HepG2 (cell line): Measurements from ENCODE around the gene FBXL4. TPM values are rescaled to one million over a fixed set of nuclear protein-coding genes. Genes with fewer than 3 reads are reported as not detected.

Experiments used
- ATAC-seq: fragments of 200-7000 bp; cut with Tn5 transposase; 3 replicates; pipeline ENCODE4 v1.9.1; 2020; ENCODE audit warnings: mild to moderate bottlenecking, moderate library complexity
- BruUV-seq: library from RNA; stranded (reverse); fragments of 400-500 nt; replicated peaks from 2 replicates; lab custom pipeline; 2021; lab: Mats Ljungman, UMichigan
- CTCF ChIA-PET: fragments of 300-600 bp; formaldehyde crosslinking; extraction: SDS; loops from one replicate; lab custom pipeline; 2021; ENCODE audit warnings: low total read pairs, inconsistent platforms, low intra/inter-chr PET ratio; lab: Yijun Ruan, JAX
- POLR2A ChIA-PET: fragments of 350-600 bp; sonication (Branson Sonifier 250); formaldehyde crosslinking; loops from one replicate; lab custom pipeline; 2020; ENCODE audit warnings: antibody characterized with exemption, inconsistent platforms; lab: Yijun Ruan, JAX
- DNase-seq: peaks from one replicate; pipeline ENCODE4 v3.0.0-alpha.2; 2015; ENCODE audit warnings: low spot score
- FAIRE-seq: peaks from 3 replicates; lab custom pipeline; 2011; peaks lifted over from hg19 to GRCh38; lab: Jason Lieb, UNC
- H2AFZ ChIP-seq: one replicate; pipeline ENCODE4 v1.6.1; 2011; ENCODE audit warnings: low read length, inconsistent platforms
- H3K27ac ChIP-seq: fragments of 300-600 bp; 3 replicates; pipeline ENCODE4 v1.8.0; 2011; ENCODE audit warnings: mixed run types, mild to moderate bottlenecking, mixed read lengths, low read length, inconsistent platforms; ENCODE audit not compliant: insufficient read depth; ENCODE audit errors: extremely low read length
- H3K27me3 ChIP-seq, 2 experiments: fragments of 200-600 bp in 1 of 2; 2 replicates in 1 of 2; 3 replicates in 1 of 2; pipeline versions ENCODE4 v1.6.0 to v1.8.0; 2011; ENCODE audit warnings: low read length in 2 of 2, mild to moderate bottlenecking in 2 of 2, moderate library complexity in 2 of 2, inconsistent platforms in 1 of 2; ENCODE audit not compliant: insufficient read depth in 2 of 2, control insufficient read depth in 1 of 2
- H3K36me3 ChIP-seq, 2 experiments: fragments of 200-600 bp in 1 of 2; replicated peaks in 1 of 2; 2 replicates in 1 of 2; 3 replicates in 1 of 2; pipeline versions ENCODE4 v1.5.1 to v1.8.0; 2011; ENCODE audit warnings: low read length in 2 of 2, inconsistent platforms in 1 of 2; ENCODE audit not compliant: insufficient read depth in 2 of 2, control insufficient read depth in 1 of 2
- H3K4me1 ChIP-seq: 2 replicates; pipeline ENCODE4 v1.5.1; 2012; ENCODE audit warnings: low read length, inconsistent platforms; ENCODE audit not compliant: insufficient read depth
- H3K4me2 ChIP-seq: 2 replicates; pipeline ENCODE4 v1.6.0; 2011; ENCODE audit warnings: low read depth, low read length, inconsistent platforms
- H3K4me3 ChIP-seq, 3 experiments: fragments of 200-600 bp in 1 of 3; sonication (generic), shearing (Covaris generic) in 1 of 3; replicated peaks in 1 of 3; 2 replicates each; pipeline ENCODE4 v1.5.1; 2011 to 2016; ENCODE audit warnings: low read length in 3 of 3, inconsistent platforms in 2 of 3, low read depth in 2 of 3, mild to moderate bottlenecking in 2 of 3, control low read depth in 1 of 3, mixed read lengths in 1 of 3; ENCODE audit not compliant: insufficient read depth in 1 of 3
- H3K79me2 ChIP-seq: one replicate; pipeline ENCODE4 v1.6.1; 2011; ENCODE audit warnings: low read length, inconsistent platforms; ENCODE audit not compliant: insufficient read depth
- H3K9ac ChIP-seq: 2 replicates; pipeline ENCODE4 v1.6.0; 2011; ENCODE audit warnings: mild to moderate bottlenecking, low read depth, low read length, inconsistent platforms; ENCODE audit not compliant: insufficient read depth
- H3K9me3 ChIP-seq: 2 replicates; pipeline ENCODE4 v1.5.1; 2012; ENCODE audit warnings: mild to moderate bottlenecking, low read length
- H4K20me1 ChIP-seq: 2 replicates; pipeline ENCODE4 v1.6.0; 2011; ENCODE audit warnings: inconsistent platforms, mild to moderate bottlenecking, low read length, moderate library complexity; ENCODE audit not compliant: insufficient read depth
- BATF2 ChIP-seq: sonication (generic); formaldehyde crosslinking; IDR thresholded peaks from 2 replicates; pipeline ENCODE4 v1.8.0; 2022; ENCODE audit warnings: mild to moderate bottlenecking, missing genetic modification reagents, moderate library complexity
- ZNF142 ChIP-seq: sonication (generic); formaldehyde crosslinking; IDR thresholded peaks from 2 replicates; pipeline ENCODE4 v1.4.0; 2020; ENCODE audit warnings: missing genetic modification reagents
- WGBS: methylation state at CpG from one replicate; pipeline ENCODE4 v1.1.6; 2017; ENCODE audit warnings: low lambda C conversion rate; 5-methylcytosine and 5-hydroxymethylcytosine counted together
- in situ Hi-C: cut with HindIII; loops from 2 replicates; pipeline ENCODE4 v1.10.0; 2017; ENCODE audit warnings: low pct_unique_long_range_greater_than_20kb; ENCODE audit not compliant: extremely low pct_ligation_motif_present
- intact Hi-C: fragments of 100-400 bp; cut with micrococcal nuclease; formaldehyde crosslinking; loops from one replicate; pipeline ENCODE4 v1.10.0; 2022; ENCODE audit not compliant: unreplicated experiment
- polyA plus RNA-seq, 8 experiments: library from polyadenylated mRNA; depleted of rRNA in 3 of 8; stranded (reverse) in 7 of 8; unstranded in 1 of 8; fragments of >200 nt; fragmentation: Illumina TruSeq in 4 of 8; extraction: Trizol in 4 of 8; gene quantifications; 2 replicates each; pipeline versions ENCODE4 v1.2.1 to v1.2.3, GENCODE V29; 2011 to 2016; ENCODE audit warnings: low read depth in 4 of 8, missing spikeins in 1 of 8, mixed read lengths in 1 of 8; ENCODE audit not compliant: insufficient read depth in 1 of 8
- total RNA-seq, 5 experiments: library from RNA; depleted of rRNA; stranded (reverse); fragments of >200 nt; fragmentation: Illumina TruSeq; extraction: Trizol; gene quantifications; 2 replicates each; pipeline ENCODE4 v1.2.3, GENCODE V29; 2016; ENCODE audit warnings: low read depth in 1 of 5

FBXL4 gene
- total and polyA plus RNA-seq, 2 of the 13 experiments (the other 11 are each of a cell fraction or from before 2014, with no cell fraction given) = 13.2 to 17.6 TPM

GRCh38 chr6:98823428-98824161 is 124.2 kb downstream of the FBXL4 start:
- H3K4me1 ChIP-seq = no peaks in the 10 kb centered on the region
- DNase-seq = no peak
- H3K79me2 ChIP-seq = no peaks in the 10 kb centered on the region
- in situ Hi-C loops = no loop called here
- no peak overlapping the region for H3K9ac ChIP-seq
- no peaks in the 10 kb centered on the region for H4K20me1 ChIP-seq
- POLR2A ChIA-PET = no interaction called here
- no peaks in the 10 kb centered on the region for H3K9me3 ChIP-seq
- no peak overlapping the region for H3K4me2 ChIP-seq
- H3K27me3 ChIP-seq = peaks cover 3 to 58% of the 10 kb centered on the region in 2 experiments; a peak in 4 of 5 replicates
- intact Hi-C loops = no loop called here
- CTCF ChIA-PET = no interaction called here
- no peak for ATAC-seq
- H3K36me3 ChIP-seq = no peaks in the 10 kb centered on the region
- TF ChIP-seq ZNF142 (no peak), BATF2 (no peak)
- H3K4me3 ChIP-seq = no peak overlapping the region
- H2AFZ ChIP-seq = no peak overlapping the region
- WGBS = 3% methylated on average over 11 of the region's 12 CpGs
- FAIRE-seq = no peak
- BruUV-seq = no TSS peak
- no peak overlapping the region for H3K27ac ChIP-seq
